HS-5 (cell line): ENCODE measurements around the gene SRPRA.

ENCODE experiments used
- DNase-seq: peaks from one replicate; pipeline ENCODE4 v3.0.0-alpha.2; 2012; ENCODE audit warnings: low read depth

The SRPRA gene

GRCh38 chr11:126229858-126230540 is 38.7 kb downstream of the SRPRA start:
- DNase-seq: no peak

GRCh38 chr11:126226334-126227084 is 42.2 kb downstream of the SRPRA start:
- no peak for DNase-seq

- DNase-seq: no peak
Observed at GRCh38 chr11:126225295-126225665, 43.4 kb downstream of the SRPRA start.

GRCh38 chr11:126224647-126225294 is 43.9 kb downstream of the SRPRA start:
- DNase-seq: no peak

- DNase-seq: no peak
Observed at GRCh38 chr11:126219547-126219946, 49.1 kb downstream of the SRPRA start.

GRCh38 chr11:126217491-126217890 is 51.2 kb downstream of the SRPRA start:
- DNase-seq: no peak

- no peak for DNase-seq
Observed at GRCh38 chr11:126216526-126217305, 52.0 kb downstream of the SRPRA start.

- DNase-seq: no peak
Observed at GRCh38 chr11:126214841-126215240, 53.9 kb downstream of the SRPRA start.

- DNase-seq: no peak
Observed at GRCh38 chr11:126214441-126214840, 54.3 kb downstream of the SRPRA start.
